GM19193 (cell line): ENCODE results near the gene KBTBD13.

ENCODE experiments used
- POLR2A ChIP-seq: IDR thresholded peaks from 4 replicates; pipeline ENCODE4 v1.6.1; 2011; ENCODE audit not compliant: insufficient read depth, insufficient read length; ENCODE audit errors: extremely low read depth

KBTBD13 gene

GRCh38 chr15:65059369-65059750 is 17.2 kb upstream of the KBTBD13 start:
- TF ChIP-seq POLR2A: no peak

GRCh38 chr15:65059931-65060596 is 16.5 kb upstream of the KBTBD13 start:
- no peak for TF ChIP-seq POLR2A

GRCh38 chr15:65060641-65061397 is 15.7 kb upstream of the KBTBD13 start:
- TF ChIP-seq POLR2A: no peak

GRCh38 chr15:65062061-65062460 is 14.5 kb upstream of the KBTBD13 start:
- TF ChIP-seq POLR2A: no peak

GRCh38 chr15:65062726-65063125 is 13.8 kb upstream of the KBTBD13 start:
- no peak for TF ChIP-seq POLR2A

GRCh38 chr15:65066001-65066634 is 10.4 kb upstream of the KBTBD13 start:
- no peak for TF ChIP-seq POLR2A

- no peak for TF ChIP-seq POLR2A
Observed at GRCh38 chr15:65066635-65067316, 9.8 kb upstream of the KBTBD13 start.

GRCh38 chr15:65067317-65067644 is 9.3 kb upstream of the KBTBD13 start:
- no peak for TF ChIP-seq POLR2A

- TF ChIP-seq POLR2A: no peak
Observed at GRCh38 chr15:65067645-65068402, 8.7 kb upstream of the KBTBD13 start, which contains the start of gene RASL12. RASL12 (minus strand) TSS chr15:65067991; CDS start chr15:65067835, 156 bp downstream.

- no peak for TF ChIP-seq POLR2A
Observed at GRCh38 chr15:65068403-65068788, 8.2 kb upstream of the KBTBD13 start.

- no peak for TF ChIP-seq POLR2A
Observed at GRCh38 chr15:65069179-65069578, 7.4 kb upstream of the KBTBD13 start.

- no peak for TF ChIP-seq POLR2A
Observed at GRCh38 chr15:65069779-65070546, 6.6 kb upstream of the KBTBD13 start.

GRCh38 chr15:65071381-65071811 is 5.2 kb upstream of the KBTBD13 start:
- TF ChIP-seq POLR2A: no peak

GRCh38 chr15:65072027-65072426 is 4.5 kb upstream of the KBTBD13 start:
- no peak for TF ChIP-seq POLR2A

GRCh38 chr15:65072617-65073016 is 3.9 kb upstream of the KBTBD13 start:
- TF ChIP-seq POLR2A: no peak
